ENCODE results near the gene FNDC3B. TPM values are rescaled to one million over a fixed set of nuclear protein-coding genes. Genes with fewer than 3 reads are reported as not detected.

FNDC3B gene
- total and polyA plus RNA-seq, 10 donors, result 3.1 to 149 (median 103) TPM

- intact Hi-C loops (cut with DNase I; ENCODE audit: low total_unique reads), result no loop called here
These were observed 112.6 kb downstream of the FNDC3B start for GRCh38 chr3:172151651-172152649.

DNA sequence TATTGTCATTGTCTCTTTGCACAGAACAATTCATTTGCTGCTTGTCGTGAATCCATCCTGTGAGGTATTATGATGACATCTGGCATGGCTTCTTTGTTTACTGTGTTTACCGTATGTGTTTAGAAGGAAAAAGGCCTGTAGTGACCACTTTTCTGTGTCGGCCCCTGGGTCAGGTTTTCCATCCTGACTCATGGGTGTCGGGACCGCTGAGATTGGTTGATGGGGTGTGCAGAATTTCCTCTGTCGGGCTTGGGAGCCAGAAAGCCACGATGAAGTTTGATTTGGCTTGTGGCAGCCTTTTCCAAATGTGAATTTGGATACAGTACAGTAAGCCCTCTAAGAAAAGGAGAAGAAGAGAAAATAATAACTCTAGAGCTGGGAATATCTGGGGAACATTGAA is 113.5 kb downstream of the FNDC3B start:
- no peak for DNase-seq
- TF ChIP-seq, protein P1, sequence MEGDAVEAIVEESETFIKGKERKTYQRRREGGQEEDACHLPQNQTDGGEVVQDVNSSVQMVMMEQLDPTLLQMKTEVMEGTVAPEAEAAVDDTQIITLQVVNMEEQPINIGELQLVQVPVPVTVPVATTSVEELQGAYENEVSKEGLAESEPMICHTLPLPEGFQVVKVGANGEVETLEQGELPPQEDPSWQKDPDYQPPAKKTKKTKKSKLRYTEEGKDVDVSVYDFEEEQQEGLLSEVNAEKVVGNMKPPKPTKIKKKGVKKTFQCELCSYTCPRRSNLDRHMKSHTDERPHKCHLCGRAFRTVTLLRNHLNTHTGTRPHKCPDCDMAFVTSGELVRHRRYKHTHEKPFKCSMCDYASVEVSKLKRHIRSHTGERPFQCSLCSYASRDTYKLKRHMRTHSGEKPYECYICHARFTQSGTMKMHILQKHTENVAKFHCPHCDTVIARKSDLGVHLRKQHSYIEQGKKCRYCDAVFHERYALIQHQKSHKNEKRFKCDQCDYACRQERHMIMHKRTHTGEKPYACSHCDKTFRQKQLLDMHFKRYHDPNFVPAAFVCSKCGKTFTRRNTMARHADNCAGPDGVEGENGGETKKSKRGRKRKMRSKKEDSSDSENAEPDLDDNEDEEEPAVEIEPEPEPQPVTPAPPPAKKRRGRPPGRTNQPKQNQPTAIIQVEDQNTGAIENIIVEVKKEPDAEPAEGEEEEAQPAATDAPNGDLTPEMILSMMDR (IDR thresholded peaks at IDR 0.05 in 8 of 11, conservative IDR thresholded peaks at IDR 0.05 in 3 of 11), result no peak
- peak overlapping the region in 7 of 8 donors; percentile 34 to 77 (median 71) for H3K27ac ChIP-seq
- intact Hi-C loops (cut with DNase I; ENCODE audit: low total_unique reads), result no loop called here
- H3K4me3 ChIP-seq, result no peak overlapping the region
- no peaks in the 10 kb centered on the region for H3K36me3 ChIP-seq
- peaks cover 24 to 89% (median 53%) of the 10 kb centered on the region in 6 donors for H3K4me1 ChIP-seq
- 51 to 66% (median 57%) methylated on average over 7 of the region's 7 CpGs for WGBS, 5 donors
- H3K9me3 ChIP-seq, result no peaks in the 10 kb centered on the region
- H3K27me3 ChIP-seq (replicated peaks in 1 of 7), result no peaks in the 10 kb centered on the region

More at GRCh38 chr3:172151651-172152649, 112.6 kb downstream of the FNDC3B start:
- Histone ChIP-seq H3K27ac (peak overlapping the region in 6 of 8 donors; percentile 51 to 77 (median 73)), H3K4me3 (no peak overlapping the region), H3K4me1 (peaks cover 24 to 98% (median 51%) of the 10 kb centered on the region in 6 donors), H3K27me3 (replicated peaks in 1 of 7) (no peaks in the 10 kb centered on the region), H3K36me3 (no peaks in the 10 kb centered on the region), H3K9me3 (no peaks in the 10 kb centered on the region)
- 58 to 82% (median 76%) methylated on average over 14 of the region's 14 CpGs for WGBS, 5 donors
- TF ChIP-seq, protein P1 (IDR thresholded peaks at IDR 0.05 in 8 of 11, conservative IDR thresholded peaks at IDR 0.05 in 3 of 11), result no peak
- TF ChIP-seq POLR2A (IDR thresholded peaks at IDR 0.05), result no peak
- no peak for TF ChIP-seq POLR2AphosphoS5 (IDR thresholded peaks at IDR 0.05)
- no peak for DNase-seq

DNA sequence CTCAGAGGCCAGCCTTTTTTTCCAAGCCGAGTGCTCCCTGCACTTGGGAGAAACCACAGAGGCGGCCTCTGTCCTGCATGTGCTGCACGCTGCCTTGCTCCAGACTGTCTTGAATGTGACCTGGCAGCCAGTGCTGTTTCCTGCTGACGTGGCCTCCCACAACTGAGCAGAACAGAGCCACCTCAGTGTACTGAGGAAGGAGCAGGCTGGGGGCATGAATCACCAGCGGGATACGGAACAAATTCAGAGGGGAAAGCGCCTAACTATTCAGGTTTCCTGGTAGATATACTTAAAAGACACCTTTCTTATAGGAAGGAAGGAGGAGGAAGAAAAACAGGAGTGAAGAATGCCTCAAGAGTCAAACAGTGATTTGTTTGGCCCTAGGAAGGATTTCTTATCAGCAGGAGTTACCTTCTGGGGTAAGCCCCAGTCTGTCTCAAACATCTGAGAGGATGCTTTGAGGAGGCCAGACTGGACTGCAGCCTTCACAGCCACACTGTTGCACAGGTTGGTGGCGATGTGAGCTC is 114.0 kb downstream of the FNDC3B start:
- Histone ChIP-seq H3K4me3 (no peak overlapping the region), H3K4me1 (peaks cover 24 to 83% (median 52%) of the 10 kb centered on the region in 6 donors), H3K27me3 (replicated peaks in 1 of 7) (no peaks in the 10 kb centered on the region), H3K9me3 (no peaks in the 10 kb centered on the region), H3K27ac (peak overlapping the region in 7 of 8 donors; percentile 34 to 77 (median 71)), H3K36me3 (no peaks in the 10 kb centered on the region)
- intact Hi-C loops (cut with DNase I; ENCODE audit: low total_unique reads), result no loop called here
- WGBS, 5 donors, result 18 to 33% (median 20%) methylated on average over 8 of the region's 8 CpGs
- peak; percentile 86 for DNase-seq
- TF ChIP-seq, protein P1 (IDR thresholded peaks at IDR 0.05 in 8 of 11, conservative IDR thresholded peaks at IDR 0.05 in 3 of 11), result no peak
- TF ChIP-seq POLR2A (IDR thresholded peaks at IDR 0.05) (no peak), POLR2AphosphoS5 (IDR thresholded peaks at IDR 0.05) (peak; percentile 54 to 85 (median 84))
